ENCODE data around the gene TRIM45. TPM values are rescaled to one million over a fixed set of nuclear protein-coding genes. Genes with fewer than 3 reads are reported as not detected.

TRIM45 gene
- polyA plus RNA-seq, 1 of the 3 experiments (the other 2 are of a cell fraction), result 7.4 TPM

DNA sequence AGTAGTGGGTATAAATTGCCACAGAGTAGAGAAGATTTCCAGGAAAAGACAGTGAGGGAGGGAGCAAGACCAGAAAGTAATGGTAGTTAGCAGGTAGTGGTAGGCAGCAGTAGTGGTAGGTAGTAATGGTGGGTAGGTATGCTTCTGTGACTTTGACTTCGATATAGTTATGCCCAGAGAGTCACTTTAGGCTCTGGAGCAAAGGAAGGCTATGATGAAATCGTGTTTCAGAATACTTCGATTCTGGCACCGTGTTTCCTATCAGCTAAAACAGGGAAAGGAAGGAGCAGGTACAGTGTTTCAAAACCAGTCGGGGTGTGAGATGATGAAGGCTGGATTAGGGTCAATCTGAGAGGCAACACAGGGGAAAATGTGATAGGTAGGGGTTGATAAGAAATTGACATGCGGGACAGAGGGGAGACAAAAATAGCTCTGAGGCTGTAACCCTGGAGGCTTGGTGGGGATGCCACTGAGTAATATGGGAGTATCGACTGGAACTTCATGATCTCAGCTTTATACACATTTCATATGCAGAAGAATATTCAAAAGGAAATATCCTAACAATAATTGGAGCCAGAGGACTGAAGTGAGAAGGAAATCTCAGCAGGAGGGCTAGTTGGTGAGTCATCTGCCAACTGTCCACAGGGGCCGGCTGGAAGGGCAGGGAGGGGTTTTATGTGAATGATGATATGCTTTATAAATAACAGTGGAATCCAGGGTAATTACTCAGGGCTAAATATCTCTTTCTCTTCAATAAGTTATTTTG, 25.2 kb upstream of the TRIM45 start (continued):
- TF ChIP-seq, protein P1, sequence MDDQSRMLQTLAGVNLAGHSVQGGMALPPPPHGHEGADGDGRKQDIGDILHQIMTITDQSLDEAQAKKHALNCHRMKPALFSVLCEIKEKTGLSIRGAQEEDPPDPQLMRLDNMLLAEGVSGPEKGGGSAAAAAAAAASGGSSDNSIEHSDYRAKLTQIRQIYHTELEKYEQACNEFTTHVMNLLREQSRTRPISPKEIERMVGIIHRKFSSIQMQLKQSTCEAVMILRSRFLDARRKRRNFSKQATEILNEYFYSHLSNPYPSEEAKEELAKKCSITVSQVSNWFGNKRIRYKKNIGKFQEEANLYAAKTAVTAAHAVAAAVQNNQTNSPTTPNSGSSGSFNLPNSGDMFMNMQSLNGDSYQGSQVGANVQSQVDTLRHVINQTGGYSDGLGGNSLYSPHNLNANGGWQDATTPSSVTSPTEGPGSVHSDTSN (IDR thresholded peaks at IDR 0.05), result peak; percentile 84
- TF ChIP-seq TAF1 (IDR thresholded peaks at IDR 0.05; ENCODE audit: borderline replicate concordance, low read depth, low read length), result no peak
- peak; percentile 96 for TF ChIP-seq TCF12 (IDR thresholded peaks at IDR 0.05)
- peak; percentile 98 for TF ChIP-seq JUND (IDR thresholded peaks at IDR 0.05)
- peak; percentile 81; the same call in 1 of the 2 replicates for TF ChIP-seq RXRA (IDR thresholded peaks at IDR 0.05; ENCODE audit: borderline replicate concordance, low read depth)
- peak; percentile 61; the same call in 1 of the 2 replicates for TF ChIP-seq POLR2AphosphoS5 (IDR thresholded peaks at IDR 0.05; ENCODE audit: low read depth, low read length)
- peak; percentile 97 for TF ChIP-seq FOSL2 (IDR thresholded peaks at IDR 0.05; ENCODE audit: borderline replicate concordance, low read depth)
- 0 out of 2 replicates have a peak, but pooled peaks have one; percentile 43 for TF ChIP-seq SIN3A (IDR thresholded peaks at IDR 0.05; ENCODE audit: borderline replicate concordance, low read depth, low read length)
- TF ChIP-seq, protein P2, sequence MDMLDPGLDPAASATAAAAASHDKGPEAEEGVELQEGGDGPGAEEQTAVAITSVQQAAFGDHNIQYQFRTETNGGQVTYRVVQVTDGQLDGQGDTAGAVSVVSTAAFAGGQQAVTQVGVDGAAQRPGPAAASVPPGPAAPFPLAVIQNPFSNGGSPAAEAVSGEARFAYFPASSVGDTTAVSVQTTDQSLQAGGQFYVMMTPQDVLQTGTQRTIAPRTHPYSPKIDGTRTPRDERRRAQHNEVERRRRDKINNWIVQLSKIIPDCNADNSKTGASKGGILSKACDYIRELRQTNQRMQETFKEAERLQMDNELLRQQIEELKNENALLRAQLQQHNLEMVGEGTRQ (IDR thresholded peaks at IDR 0.05; ENCODE audit: borderline replicate concordance, low read depth, low read length), result no peak
- TF ChIP-seq RCOR1 (IDR thresholded peaks at IDR 0.05; ENCODE audit: low read length), result no peak
- TF ChIP-seq FOXM1 (IDR thresholded peaks at IDR 0.05; ENCODE audit: low read depth), result peak; percentile 79; the same call in 1 of the 2 replicates
- TF ChIP-seq, protein P3, sequence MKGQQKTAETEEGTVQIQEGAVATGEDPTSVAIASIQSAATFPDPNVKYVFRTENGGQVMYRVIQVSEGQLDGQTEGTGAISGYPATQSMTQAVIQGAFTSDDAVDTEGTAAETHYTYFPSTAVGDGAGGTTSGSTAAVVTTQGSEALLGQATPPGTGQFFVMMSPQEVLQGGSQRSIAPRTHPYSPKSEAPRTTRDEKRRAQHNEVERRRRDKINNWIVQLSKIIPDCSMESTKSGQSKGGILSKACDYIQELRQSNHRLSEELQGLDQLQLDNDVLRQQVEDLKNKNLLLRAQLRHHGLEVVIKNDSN (IDR thresholded peaks at IDR 0.05; ENCODE audit: borderline replicate concordance, low read depth), result no peak
- TF ChIP-seq, protein P4, sequence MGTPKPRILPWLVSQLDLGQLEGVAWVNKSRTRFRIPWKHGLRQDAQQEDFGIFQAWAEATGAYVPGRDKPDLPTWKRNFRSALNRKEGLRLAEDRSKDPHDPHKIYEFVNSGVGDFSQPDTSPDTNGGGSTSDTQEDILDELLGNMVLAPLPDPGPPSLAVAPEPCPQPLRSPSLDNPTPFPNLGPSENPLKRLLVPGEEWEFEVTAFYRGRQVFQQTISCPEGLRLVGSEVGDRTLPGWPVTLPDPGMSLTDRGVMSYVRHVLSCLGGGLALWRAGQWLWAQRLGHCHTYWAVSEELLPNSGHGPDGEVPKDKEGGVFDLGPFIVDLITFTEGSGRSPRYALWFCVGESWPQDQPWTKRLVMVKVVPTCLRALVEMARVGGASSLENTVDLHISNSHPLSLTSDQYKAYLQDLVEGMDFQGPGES (IDR thresholded peaks at IDR 0.05; ENCODE audit: low read depth, low read length), result no peak

DNA sequence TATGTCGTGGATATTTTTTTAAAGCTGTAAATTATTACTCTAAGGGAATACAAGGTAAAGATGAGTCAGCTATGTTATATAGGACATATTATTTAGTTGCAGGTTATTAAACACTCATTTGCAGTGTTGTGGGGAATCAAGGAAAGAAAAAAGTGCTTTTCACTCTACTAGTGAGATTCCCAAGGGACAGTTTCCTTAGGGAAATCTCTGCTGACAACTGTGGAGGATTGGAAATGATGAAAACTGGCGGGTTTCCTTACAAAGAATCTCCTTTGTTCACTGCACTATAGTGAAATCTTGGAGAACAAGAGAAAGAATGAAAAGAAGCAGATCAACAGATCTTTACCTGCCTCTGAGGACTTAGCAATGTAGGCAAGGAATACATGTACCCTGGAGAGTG, 24.5 kb upstream of the TRIM45 start:
- Histone ChIP-seq H3K4me2 (peak overlapping the region; percentile 63; the same call in 1 of the 2 replicates), H2AFZ (ENCODE audit: low read depth) (no peak overlapping the region), H3K9me2 (no peaks in the 10 kb centered on the region), H3K27ac (ENCODE audit: low read depth in 2 of 2, low read length in 1 of 2) (peak overlapping the region in 1 of 2 experiments; percentile 98; a peak in 2 of 4 replicates), H3K9ac (peak overlapping the region; percentile 59), H3K9me3 (no peaks in the 10 kb centered on the region), H3K4me3 (ENCODE audit: low read depth in 2 of 2, low read length in 1 of 2) (no peak overlapping the region), H3F3A (replicated peaks; ENCODE audit: insufficient read depth) (peaks cover 27% of the 10 kb centered on the region), H3K36me3 (replicated peaks in 1 of 2; ENCODE audit: control insufficient read depth in 1 of 2, insufficient read depth in 2 of 2, low read length in 1 of 2) (no peaks in the 10 kb centered on the region), H4K20me1 (ENCODE audit: insufficient read depth) (no peaks in the 10 kb centered on the region), H3K79me2 (ENCODE audit: insufficient read depth) (no peaks in the 10 kb centered on the region), H3K27me3 (ENCODE audit: insufficient read depth) (no peaks in the 10 kb centered on the region), H3K4me1 (ENCODE audit: control insufficient read depth in 1 of 2, insufficient read depth in 2 of 2, low read depth in 1 of 2, low read length in 1 of 2) (peaks cover 2 to 48% of the 10 kb centered on the region in 2 experiments; a peak in 3 of 4 replicates)
- no peak for DNase-seq
- TF ChIP-seq SMC3 (IDR thresholded peaks at IDR 0.05; ENCODE audit: low read depth, low read length) (no peak), RAD21 (IDR thresholded peaks at IDR 0.05; ENCODE audit: low read length) (no peak), SIN3A (IDR thresholded peaks at IDR 0.05; ENCODE audit: borderline replicate concordance, low read depth, low read length) (no peak), FOXM1 (IDR thresholded peaks at IDR 0.05; ENCODE audit: low read depth) (no peak)
- TF ChIP-seq, protein P5, sequence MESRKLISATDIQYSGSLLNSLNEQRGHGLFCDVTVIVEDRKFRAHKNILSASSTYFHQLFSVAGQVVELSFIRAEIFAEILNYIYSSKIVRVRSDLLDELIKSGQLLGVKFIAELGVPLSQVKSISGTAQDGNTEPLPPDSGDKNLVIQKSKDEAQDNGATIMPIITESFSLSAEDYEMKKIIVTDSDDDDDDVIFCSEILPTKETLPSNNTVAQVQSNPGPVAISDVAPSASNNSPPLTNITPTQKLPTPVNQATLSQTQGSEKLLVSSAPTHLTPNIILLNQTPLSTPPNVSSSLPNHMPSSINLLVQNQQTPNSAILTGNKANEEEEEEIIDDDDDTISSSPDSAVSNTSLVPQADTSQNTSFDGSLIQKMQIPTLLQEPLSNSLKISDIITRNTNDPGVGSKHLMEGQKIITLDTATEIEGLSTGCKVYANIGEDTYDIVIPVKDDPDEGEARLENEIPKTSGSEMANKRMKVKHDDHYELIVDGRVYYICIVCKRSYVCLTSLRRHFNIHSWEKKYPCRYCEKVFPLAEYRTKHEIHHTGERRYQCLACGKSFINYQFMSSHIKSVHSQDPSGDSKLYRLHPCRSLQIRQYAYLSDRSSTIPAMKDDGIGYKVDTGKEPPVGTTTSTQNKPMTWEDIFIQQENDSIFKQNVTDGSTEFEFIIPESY (IDR thresholded peaks at IDR 0.05; ENCODE audit: borderline replicate concordance, low read depth), result no peak
- ChIA-PET POLR2A (no interaction called here), CTCF (interaction anchor here (0.8 kb wide), 1 partner anchor 78 kb away, joined by 4 read pairs; no protein-coding TSS in a partner anchor)
- WGBS (ENCODE audit: low lambda C conversion rate), result 93% methylated on average over 2 of the region's 2 CpGs

All from SK-N-SH (cell line).